Muscle layer of duodenum (tissue), 2 donors: ENCODE measurements around the gene FOXN4.

ENCODE experiments used
- H3K27ac ChIP-seq: one replicate; pipeline ENCODE4 v1.7.0; 2013; ENCODE audit warnings: mild to moderate bottlenecking, low read length
- H3K27me3 ChIP-seq: one replicate; pipeline ENCODE4 v1.7.0; 2013; ENCODE audit warnings: low read depth, mild to moderate bottlenecking, control low read depth, low read length
- H3K36me3 ChIP-seq, 2 donors: one replicate each; pipeline ENCODE4 v1.7.0; 2013; ENCODE audit warnings: low read length in 2 of 2, control low read depth in 1 of 2, mild to moderate bottlenecking in 1 of 2; ENCODE audit not compliant: insufficient read depth in 2 of 2, control insufficient read depth in 1 of 2
- H3K4me1 ChIP-seq, 2 donors: one replicate each; pipeline ENCODE4 v1.7.0; 2013; ENCODE audit warnings: low read length in 2 of 2, mild to moderate bottlenecking in 2 of 2, control low read depth in 1 of 2, moderate library complexity in 1 of 2; ENCODE audit not compliant: insufficient read depth in 2 of 2, control insufficient read depth in 1 of 2
- H3K4me3 ChIP-seq, 2 donors: one replicate each; pipeline ENCODE4 v1.7.0; 2013; ENCODE audit warnings: low read length in 2 of 2, low read depth in 1 of 2, mild to moderate bottlenecking in 1 of 2
- H3K9me3 ChIP-seq, 2 donors: one replicate each; pipeline ENCODE4 v1.7.0; 2013; ENCODE audit warnings: low read length in 2 of 2, control low read depth in 1 of 2, mild to moderate bottlenecking in 1 of 2; ENCODE audit not compliant: control insufficient read depth in 1 of 2
- donor health status: healthy.

FOXN4 gene

GRCh38 chr12:109255377-109255776 lies 53.7 kb downstream of the FOXN4 start:
- Histone ChIP-seq H3K4me3 (no peak overlapping the region), H3K27me3 (no peaks in the 10 kb centered on the region), H3K36me3 (peaks cover 54 to 87% of the 10 kb centered on the region in 2 donors), H3K27ac (no peak overlapping the region), H3K4me1 (no peaks in the 10 kb centered on the region), H3K9me3 (peaks cover 0 to 5% of the 10 kb centered on the region in 2 donors)

- H3K4me3 ChIP-seq, result no peak overlapping the region
- H3K27ac ChIP-seq, result no peak overlapping the region
- H3K4me1 ChIP-seq, result no peaks in the 10 kb centered on the region
- peaks cover 46 to 82% of the 10 kb centered on the region in 2 donors for H3K36me3 ChIP-seq
- H3K9me3 ChIP-seq, result peaks cover 0 to 5% of the 10 kb centered on the region in 2 donors
- no peaks in the 10 kb centered on the region for H3K27me3 ChIP-seq
Measured at GRCh38 chr12:109253913-109254544, 55.1 kb downstream of the FOXN4 start.

GRCh38 chr12:109252799-109253198 lies 56.3 kb downstream of the FOXN4 start:
- peaks cover 39 to 80% of the 10 kb centered on the region in 2 donors for H3K36me3 ChIP-seq
- H3K27me3 ChIP-seq, result no peaks in the 10 kb centered on the region
- peaks cover 0 to 3% of the 10 kb centered on the region in 2 donors for H3K4me1 ChIP-seq
- no peak overlapping the region for H3K4me3 ChIP-seq
- H3K27ac ChIP-seq, result no peak overlapping the region
- H3K9me3 ChIP-seq, result peaks cover 0 to 5% of the 10 kb centered on the region in 2 donors

GRCh38 chr12:109250523-109250922 lies 58.6 kb downstream of the FOXN4 start:
- no peak overlapping the region for H3K4me3 ChIP-seq
- H3K4me1 ChIP-seq, result peaks cover 0 to 3% of the 10 kb centered on the region in 2 donors
- H3K9me3 ChIP-seq, result peaks cover 0 to 5% of the 10 kb centered on the region in 2 donors
- H3K36me3 ChIP-seq, result peaks cover 56 to 84% of the 10 kb centered on the region in 2 donors
- no peak overlapping the region for H3K27ac ChIP-seq
- no peaks in the 10 kb centered on the region for H3K27me3 ChIP-seq

- Histone ChIP-seq H3K36me3 (peaks cover 50 to 73% of the 10 kb centered on the region in 2 donors), H3K27me3 (no peaks in the 10 kb centered on the region)
Measured at GRCh38 chr12:109247831-109248654, 61.0 kb downstream of the FOXN4 start.

GRCh38 chr12:109246221-109246620 lies 62.9 kb downstream of the FOXN4 start:
- peaks cover 0 to 3% of the 10 kb centered on the region in 2 donors for H3K4me1 ChIP-seq
- no peak overlapping the region for H3K27ac ChIP-seq
- H3K36me3 ChIP-seq, result peaks cover 50 to 73% of the 10 kb centered on the region in 2 donors
- no peak overlapping the region for H3K4me3 ChIP-seq
- no peaks in the 10 kb centered on the region for H3K9me3 ChIP-seq
- no peaks in the 10 kb centered on the region for H3K27me3 ChIP-seq

More at GRCh38 chr12:109247831-109248654, 61.0 kb downstream of the FOXN4 start:
- Histone ChIP-seq H3K27ac (no peak overlapping the region), H3K9me3 (no peaks in the 10 kb centered on the region), H3K4me3 (no peak overlapping the region), H3K4me1 (peaks cover 0 to 3% of the 10 kb centered on the region in 2 donors)

GRCh38 chr12:109244073-109244472 lies 65.0 kb downstream of the FOXN4 start:
- H3K9me3 ChIP-seq, result no peaks in the 10 kb centered on the region

GRCh38 chr12:109241936-109242335 lies 67.1 kb downstream of the FOXN4 start:
- H3K27me3 ChIP-seq, result no peaks in the 10 kb centered on the region
- no peak overlapping the region for H3K27ac ChIP-seq
- H3K4me1 ChIP-seq, result no peaks in the 10 kb centered on the region
- peaks cover 62 to 78% of the 10 kb centered on the region in 2 donors for H3K36me3 ChIP-seq
- H3K4me3 ChIP-seq, result no peak overlapping the region
- no peaks in the 10 kb centered on the region for H3K9me3 ChIP-seq

More at GRCh38 chr12:109244073-109244472, 65.0 kb downstream of the FOXN4 start:
- Histone ChIP-seq H3K4me1 (peaks cover 0 to 3% of the 10 kb centered on the region in 2 donors), H3K27me3 (no peaks in the 10 kb centered on the region), H3K27ac (no peak overlapping the region), H3K4me3 (no peak overlapping the region), H3K36me3 (peaks cover 63 to 81% of the 10 kb centered on the region in 2 donors)

- Histone ChIP-seq H3K4me3 (no peak overlapping the region), H3K27ac (no peak overlapping the region), H3K36me3 (peaks cover 58 to 80% of the 10 kb centered on the region in 2 donors), H3K9me3 (no peaks in the 10 kb centered on the region), H3K4me1 (no peaks in the 10 kb centered on the region), H3K27me3 (no peaks in the 10 kb centered on the region)
Measured at GRCh38 chr12:109240365-109240764, 68.7 kb downstream of the FOXN4 start.

- Histone ChIP-seq H3K27ac (no peak overlapping the region), H3K4me3 (no peak overlapping the region), H3K36me3 (peaks cover 62 to 80% of the 10 kb centered on the region in 2 donors), H3K27me3 (no peaks in the 10 kb centered on the region), H3K4me1 (no peaks in the 10 kb centered on the region), H3K9me3 (no peaks in the 10 kb centered on the region)
Measured at GRCh38 chr12:109239691-109240090, 69.4 kb downstream of the FOXN4 start.

- Histone ChIP-seq H3K4me3 (no peak overlapping the region), H3K4me1 (no peaks in the 10 kb centered on the region), H3K27ac (no peak overlapping the region), H3K36me3 (peaks cover 61 to 84% of the 10 kb centered on the region in 2 donors), H3K9me3 (no peaks in the 10 kb centered on the region), H3K27me3 (no peaks in the 10 kb centered on the region)
Measured at GRCh38 chr12:109239179-109239578, 69.9 kb downstream of the FOXN4 start.
